Fibroblast of mammary gland (primary cell): ENCODE data around the gene CDA.
A peak's percentile ranks its signal among the peaks of the same experiment; 100 is the strongest.

Source experiments
- DNase-seq: peaks from one replicate; pipeline ENCODE4 v3.0.0-alpha.2; 2010; ENCODE audit warnings: low read depth
- H3K4me3 ChIP-seq: 2 replicates; pipeline ENCODE4 v1.5.1; 2011; ENCODE audit warnings: low read depth, mild to moderate bottlenecking, low read length, moderate library complexity; ENCODE audit not compliant: control insufficient read depth
- CTCF ChIP-seq: conservative IDR thresholded peaks from 2 replicates; pipeline ENCODE4 v1.5.1; 2011; ENCODE audit warnings: low read depth, low read length, inconsistent platforms; ENCODE audit not compliant: control insufficient read depth, insufficient read depth

The CDA gene

GRCh38 chr1:20614131-20614579, 25.3 kb downstream of the CDA start:
- no peak overlapping the region for H3K4me3 ChIP-seq
- TF ChIP-seq CTCF: no peak

GRCh38 chr1:20615946-20616846, 27.3 kb downstream of the CDA start:
- H3K4me3 ChIP-seq: no peak overlapping the region
- peak; percentile 29 for DNase-seq

More at GRCh38 chr1:20614131-20614579, 25.3 kb downstream of the CDA start:
- DNase-seq: no peak

GRCh38 chr1:20616847-20617487, 28.1 kb downstream of the CDA start:
- TF ChIP-seq CTCF: no peak
- DNase-seq: no peak
- H3K4me3 ChIP-seq: no peak overlapping the region

More at GRCh38 chr1:20615946-20616846, 27.3 kb downstream of the CDA start:
- no peak for TF ChIP-seq CTCF

- no peak for DNase-seq
- H3K4me3 ChIP-seq: no peak overlapping the region
- no peak for TF ChIP-seq CTCF
Measured at GRCh38 chr1:20618550-20618949, 29.7 kb downstream of the CDA start.

- TF ChIP-seq CTCF: no peak
- no peak overlapping the region for H3K4me3 ChIP-seq
- no peak for DNase-seq
Measured at GRCh38 chr1:20619999-20620398, 31.1 kb downstream of the CDA start.

GRCh38 chr1:20621012-20621411, 32.1 kb downstream of the CDA start:
- H3K4me3 ChIP-seq: no peak overlapping the region
- DNase-seq: no peak
- TF ChIP-seq CTCF: no peak
